CD8-positive, alpha-beta memory T cell (primary cell): Measurements from ENCODE around the gene DCP1A. TPM values are rescaled to one million over a fixed set of nuclear protein-coding genes. Genes with fewer than 3 reads are reported as not detected.
A peak's percentile ranks its signal among the peaks of the same experiment; 100 is the strongest.
"Not testable (repeated sequence)": the region's sequence is repeated elsewhere in the genome, so short reads cannot be mapped to it uniquely, and the experiment has no call there.

ENCODE experiments used
- CTCF ChIA-PET: fragments of 350-600 bp; sonication (Branson Sonifier 250); formaldehyde crosslinking; loops from one replicate; lab custom pipeline; 2021; ENCODE audit warnings: antibody characterized with exemption; lab: Charles Lee
- POLR2A ChIA-PET: fragments of 350-600 bp; sonication (Branson Sonifier 250); formaldehyde crosslinking; loops from one replicate; lab custom pipeline; 2021; ENCODE audit warnings: antibody characterized with exemption; lab: Charles Lee
- DNase-seq, 5 donors: peaks; one replicate each; pipeline versions ENCODE4 v3.0.0 to v3.0.0-alpha.2; 2020 to 2022; ENCODE audit warnings: mixed read lengths in 1 of 5
- H3K27ac ChIP-seq: one replicate; pipeline ENCODE4 v1.7.0; 2013; ENCODE audit warnings: low read depth, mild to moderate bottlenecking, low read length, moderate library complexity
- H3K27me3 ChIP-seq: 2 replicates; pipeline ENCODE4 v1.7.0; 2013; ENCODE audit warnings: low read length, mild to moderate bottlenecking; ENCODE audit not compliant: insufficient read depth, poor library complexity, severe bottlenecking
- H3K36me3 ChIP-seq: 2 replicates; pipeline ENCODE4 v1.7.0; 2013; ENCODE audit warnings: mild to moderate bottlenecking, low read length, moderate library complexity; ENCODE audit not compliant: insufficient read depth
- H3K4me1 ChIP-seq: 2 replicates; pipeline ENCODE4 v1.7.0; 2013; ENCODE audit warnings: mild to moderate bottlenecking, low read length, moderate library complexity; ENCODE audit not compliant: insufficient read depth
- H3K4me3 ChIP-seq: 2 replicates; pipeline ENCODE4 v1.7.0; 2013; ENCODE audit warnings: mild to moderate bottlenecking, low read length
- H3K9me3 ChIP-seq: 2 replicates; pipeline ENCODE4 v1.7.0; 2013; ENCODE audit warnings: mild to moderate bottlenecking, low read length
- H3K27ac Mint-ChIP-seq, 8 donors: one replicate each; pipeline ENCODE4 v1.8.0; 2020 to 2021; ENCODE audit warnings: mixed read lengths in 8 of 8, mild to moderate bottlenecking in 6 of 8, inconsistent platforms in 3 of 8, moderate library complexity in 3 of 8
- H3K27me3 Mint-ChIP-seq, 2 donors: one replicate each; pipeline ENCODE4 v1.8.0; 2020 to 2021; ENCODE audit warnings: mixed read lengths in 2 of 2, mild to moderate bottlenecking in 1 of 2, moderate library complexity in 1 of 2
- H3K36me3 Mint-ChIP-seq, 3 donors: one replicate each; pipeline ENCODE4 v1.8.0; 2020 to 2021; ENCODE audit warnings: mixed read lengths in 3 of 3, inconsistent platforms in 1 of 3, mild to moderate bottlenecking in 1 of 3
- H3K4me1 Mint-ChIP-seq, 3 donors: one replicate each; pipeline ENCODE4 v1.8.0; 2020 to 2021; ENCODE audit warnings: mixed read lengths in 3 of 3, inconsistent platforms in 1 of 3, mild to moderate bottlenecking in 1 of 3
- H3K4me3 Mint-ChIP-seq, 7 donors: one replicate each; pipeline ENCODE4 v1.8.0; 2020 to 2021; ENCODE audit warnings: mixed read lengths in 7 of 7, mild to moderate bottlenecking in 6 of 7, moderate library complexity in 4 of 7, inconsistent platforms in 2 of 7
- H3K9me3 Mint-ChIP-seq, 5 donors: one replicate each; pipeline ENCODE4 v1.8.0; 2020 to 2022; ENCODE audit warnings: mixed read lengths in 5 of 5, mild to moderate bottlenecking in 3 of 5, moderate library complexity in 2 of 5, inconsistent platforms in 1 of 5
- polyA plus RNA-seq: library from polyadenylated mRNA; unstranded; fragments of 300-500 nt; fragmentation: Illumina TruSeq; gene quantifications from one replicate; pipeline ENCODE4 v1.2.3, GENCODE V29; 2021
- total RNA-seq, 2 experiments: library from RNA; stranded (reverse); gene quantifications; one replicate each; pipeline ENCODE4 v1.2.3, GENCODE V29; 2021

Gene DCP1A
- total and polyA plus RNA-seq, 3 experiments from 2014 or later: 40.1 to 82.4 (median 40.2) TPM

DNA sequence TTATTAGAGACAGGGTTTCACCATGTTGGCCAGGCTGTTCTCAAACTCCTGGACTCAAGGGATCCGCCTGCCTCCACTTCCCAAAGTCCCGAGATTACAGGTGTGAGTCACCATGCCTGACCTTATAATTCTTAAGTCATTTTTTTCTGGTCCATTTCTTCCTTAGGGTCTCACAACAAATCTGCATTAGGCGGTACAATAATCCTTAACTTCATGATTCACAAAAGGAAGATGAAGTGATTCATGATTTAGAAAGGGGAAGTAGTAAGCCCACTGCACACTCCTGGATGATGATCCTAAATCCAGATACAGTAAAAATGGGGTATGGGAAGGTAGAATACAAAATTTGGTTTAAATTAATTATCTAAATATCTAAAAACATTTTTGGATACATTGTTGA is 46.5 kb downstream of the DCP1A start:
- Histone ChIP-seq H3K9me3 (no peaks in the 10 kb centered on the region), H3K36me3 (peaks cover 21% of the 10 kb centered on the region), H3K27ac (no peak overlapping the region), H3K4me3 (no peak overlapping the region), H3K4me1 (no peaks in the 10 kb centered on the region), H3K27me3 (no peaks in the 10 kb centered on the region)
- POLR2A ChIA-PET: no interaction called here
- Mint-ChIP-seq H3K36me3 (peaks cover 0 to 64% (median 17%) of the 10 kb centered on the region in 3 donors), H3K27ac (no peak overlapping the region), H3K27me3 (no peaks in the 10 kb centered on the region), H3K4me1 (peaks cover 4 to 6% (median 5%) of the 10 kb centered on the region in 3 donors), H3K9me3 (no peaks in the 10 kb centered on the region), H3K4me3 (no peak overlapping the region)
- DNase-seq: no peak
- CTCF ChIA-PET: interaction anchor here (1.9 to 2.1 kb wide), 2 partner anchors 9 to 410 kb away, joined by 4 to 6 read pairs; no protein-coding TSS in a partner anchor

DNA sequence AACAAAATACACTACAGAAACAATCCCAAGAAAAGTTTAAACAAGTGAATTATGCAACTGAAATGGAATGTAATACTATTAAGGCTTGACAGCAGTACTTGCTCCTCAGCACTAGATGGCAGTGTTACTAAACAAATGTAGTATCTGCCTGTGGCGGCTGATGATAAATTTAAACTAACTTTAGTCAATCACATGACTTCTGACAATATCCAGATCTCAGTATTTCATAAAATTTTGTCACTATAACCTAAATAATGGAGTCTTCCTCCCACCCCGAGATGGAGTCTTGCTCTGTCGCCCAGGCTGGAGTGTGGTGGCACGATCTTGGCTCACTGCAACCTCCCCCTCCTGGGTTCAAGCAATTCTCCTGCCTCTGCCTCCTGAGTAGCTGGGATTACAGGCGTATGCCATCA is 47.7 kb downstream of the DCP1A start:
- H3K36me3 ChIP-seq: peaks cover 21% of the 10 kb centered on the region
- H3K27ac ChIP-seq, H3K4me1 ChIP-seq, H3K27me3 Mint-ChIP-seq, H3K9me3 Mint-ChIP-seq, H3K27me3 ChIP-seq, H3K4me3 ChIP-seq, POLR2A ChIA-PET, H3K4me3 Mint-ChIP-seq, H3K4me1 Mint-ChIP-seq, H3K9me3 ChIP-seq: not testable (repeated sequence)
- peak overlapping the region in 2 of 8 donors; percentile 6 to 59 for H3K27ac Mint-ChIP-seq
- DNase-seq: peak in 2 of 5 donors; percentile 28 to 49
- peaks cover 0 to 67% (median 16%) of the 10 kb centered on the region in 3 donors for H3K36me3 Mint-ChIP-seq
- CTCF ChIA-PET: interaction anchor here (1.1 to 2.1 kb wide), 3 partner anchors 10 to 411 kb away, joined by 4 to 6 read pairs (median 5); no protein-coding TSS in a partner anchor

DNA sequence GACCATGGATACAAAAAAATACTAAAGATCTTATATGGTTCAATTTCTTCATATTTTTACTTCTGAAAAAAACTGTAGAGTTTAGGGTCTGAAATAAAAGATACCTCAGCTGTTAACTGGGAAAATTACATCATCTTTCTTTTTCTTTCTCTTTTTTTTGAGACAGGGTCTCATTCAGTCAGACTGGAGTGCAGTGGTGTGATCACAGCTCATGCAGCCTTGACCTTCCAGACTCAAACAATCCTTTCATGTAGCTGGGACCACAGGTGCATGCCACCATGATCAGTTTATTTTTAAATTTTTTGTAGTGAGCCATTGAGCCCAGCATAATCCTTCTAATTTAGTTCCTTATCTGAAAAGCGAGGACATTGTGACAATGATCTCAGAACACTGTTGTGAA is 51.9 kb downstream of the DCP1A start:
- Histone ChIP-seq H3K36me3 (peaks cover 24% of the 10 kb centered on the region), H3K4me3 (no peak overlapping the region), H3K27ac (no peak overlapping the region), H3K27me3 (no peaks in the 10 kb centered on the region), H3K4me1 (no peaks in the 10 kb centered on the region), H3K9me3 (no peaks in the 10 kb centered on the region)
- Mint-ChIP-seq H3K9me3 (no peaks in the 10 kb centered on the region), H3K27ac (no peak overlapping the region), H3K4me1 (peaks cover 5 to 6% (median 6%) of the 10 kb centered on the region in 3 donors), H3K36me3 (peaks cover 0 to 72% (median 12%) of the 10 kb centered on the region in 3 donors), H3K4me3 (no peak overlapping the region), H3K27me3 (no peaks in the 10 kb centered on the region)
- no peak for DNase-seq
- POLR2A ChIA-PET: no interaction called here
- CTCF ChIA-PET: no interaction called here

DNA sequence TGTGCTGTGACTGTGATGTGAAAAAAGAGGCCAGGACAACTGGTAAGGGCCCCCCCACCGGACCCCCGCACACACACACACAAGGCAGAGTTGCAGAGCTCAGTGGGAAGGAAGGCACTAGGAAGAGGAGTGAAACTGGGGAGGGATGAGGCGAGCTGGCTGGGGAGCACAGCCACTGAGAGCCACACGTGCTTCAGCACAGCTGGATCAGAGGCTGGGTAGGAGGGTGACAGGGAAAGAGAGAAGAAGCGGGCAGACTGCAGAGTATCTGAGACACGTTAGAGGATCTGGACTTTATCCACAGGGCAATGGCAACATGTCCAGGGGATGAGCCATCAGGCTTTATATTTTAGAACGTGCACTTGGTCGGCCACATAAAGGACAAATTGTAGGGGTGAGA is 53.5 kb downstream of the DCP1A start:
- H3K4me1 Mint-ChIP-seq: peaks cover 0 to 2% (median 0%) of the 10 kb centered on the region in 3 donors
- CTCF ChIA-PET: no interaction called here

DNA sequence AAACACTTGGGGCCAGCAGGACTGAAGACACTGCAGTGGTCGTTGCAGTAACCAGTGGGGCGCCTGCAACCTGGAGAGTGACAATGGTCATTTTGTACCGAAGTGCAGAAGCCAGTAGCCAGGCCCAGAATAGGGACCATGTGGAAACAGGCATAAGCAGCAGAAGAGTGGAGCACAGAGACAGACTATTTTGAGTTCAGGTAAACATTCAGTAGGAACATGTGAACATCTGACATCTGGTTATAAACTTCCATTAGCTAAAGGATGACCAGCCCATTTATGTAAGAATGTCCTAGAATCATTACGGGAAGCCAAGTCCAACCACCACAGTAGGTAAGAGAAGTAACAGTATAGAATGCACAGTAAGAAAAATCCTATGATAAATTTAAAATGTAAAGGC is 59.1 kb downstream of the DCP1A start:
- Histone ChIP-seq H3K27me3 (no peaks in the 10 kb centered on the region), H3K27ac (no peak overlapping the region), H3K36me3 (peaks cover 19% of the 10 kb centered on the region), H3K4me3 (no peak overlapping the region), H3K9me3 (no peaks in the 10 kb centered on the region), H3K4me1 (no peaks in the 10 kb centered on the region)
- H3K27ac Mint-ChIP-seq: peak overlapping the region in 1 of 8 donors; percentile 80
- no peaks in the 10 kb centered on the region for H3K9me3 Mint-ChIP-seq
- peaks cover 6 to 83% (median 21%) of the 10 kb centered on the region in 3 donors for H3K36me3 Mint-ChIP-seq
- peak overlapping the region in 1 of 7 donors; percentile 36 for H3K4me3 Mint-ChIP-seq
- DNase-seq: no peak
- ChIA-PET CTCF (interaction anchor here (1.2 kb wide), 1 partner anchor 11 kb away, joined by 5 read pairs; no protein-coding TSS in a partner anchor), POLR2A (no interaction called here)
- H3K4me1 Mint-ChIP-seq: no peaks in the 10 kb centered on the region
- no peaks in the 10 kb centered on the region for H3K27me3 Mint-ChIP-seq

More for the DNA sequence above, 53.5 kb downstream of the DCP1A start:
- Mint-ChIP-seq H3K27me3 (no peaks in the 10 kb centered on the region), H3K4me3 (no peak overlapping the region), H3K9me3 (no peaks in the 10 kb centered on the region), H3K36me3 (peaks cover 0 to 72% (median 14%) of the 10 kb centered on the region in 3 donors), H3K27ac (peak overlapping the region in 2 of 8 donors; percentile 26 to 73)
- H3K27me3 ChIP-seq: no peaks in the 10 kb centered on the region
- H3K36me3 ChIP-seq: peaks cover 19% of the 10 kb centered on the region
- DNase-seq: no peak
- no peaks in the 10 kb centered on the region for H3K4me1 ChIP-seq
- H3K9me3 ChIP-seq: no peaks in the 10 kb centered on the region
- no peak overlapping the region for H3K4me3 ChIP-seq
- no peak overlapping the region for H3K27ac ChIP-seq
- POLR2A ChIA-PET: no interaction called here

DNA sequence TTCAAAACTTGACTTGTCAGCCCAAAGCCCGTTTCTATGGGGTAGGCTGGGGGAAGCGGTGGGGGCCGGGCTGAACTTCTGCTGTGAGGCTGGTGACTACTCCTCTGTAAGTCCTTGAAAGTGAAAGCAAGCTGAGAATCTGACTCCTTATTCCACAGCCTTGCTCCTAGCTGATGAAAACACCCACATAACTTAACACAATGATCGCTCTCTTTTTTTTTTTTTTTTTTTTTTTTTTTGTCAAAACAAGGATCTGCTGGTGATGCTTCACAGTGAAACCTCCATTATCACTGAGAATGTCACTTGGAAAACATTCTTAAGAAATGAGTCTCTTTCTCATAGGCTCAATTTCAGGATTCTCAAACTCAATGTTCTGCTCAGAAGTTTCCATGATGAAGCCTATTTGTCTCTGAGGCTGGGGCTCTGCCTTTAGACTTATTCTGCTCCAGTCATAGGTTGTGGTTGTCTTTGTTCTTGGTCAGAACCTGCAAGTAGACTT is 60.2 kb downstream of the DCP1A start:
- H3K9me3 Mint-ChIP-seq: no peaks in the 10 kb centered on the region
- H3K4me3 Mint-ChIP-seq: no peak overlapping the region
- no peaks in the 10 kb centered on the region for H3K4me1 Mint-ChIP-seq
- H3K27ac Mint-ChIP-seq: no peak overlapping the region
- Histone ChIP-seq H3K36me3 (peaks cover 13% of the 10 kb centered on the region), H3K4me3 (no peak overlapping the region), H3K27ac (no peak overlapping the region), H3K9me3 (no peaks in the 10 kb centered on the region), H3K27me3 (no peaks in the 10 kb centered on the region), H3K4me1 (no peaks in the 10 kb centered on the region)
- peaks cover 6 to 80% (median 21%) of the 10 kb centered on the region in 3 donors for H3K36me3 Mint-ChIP-seq
- DNase-seq: no peak
- no peaks in the 10 kb centered on the region for H3K27me3 Mint-ChIP-seq
- ChIA-PET CTCF (no interaction called here), POLR2A (interaction anchor here (0.7 kb wide), 1 partner anchor 1601 kb away, joined by 4 read pairs; no protein-coding TSS in a partner anchor)

DNA sequence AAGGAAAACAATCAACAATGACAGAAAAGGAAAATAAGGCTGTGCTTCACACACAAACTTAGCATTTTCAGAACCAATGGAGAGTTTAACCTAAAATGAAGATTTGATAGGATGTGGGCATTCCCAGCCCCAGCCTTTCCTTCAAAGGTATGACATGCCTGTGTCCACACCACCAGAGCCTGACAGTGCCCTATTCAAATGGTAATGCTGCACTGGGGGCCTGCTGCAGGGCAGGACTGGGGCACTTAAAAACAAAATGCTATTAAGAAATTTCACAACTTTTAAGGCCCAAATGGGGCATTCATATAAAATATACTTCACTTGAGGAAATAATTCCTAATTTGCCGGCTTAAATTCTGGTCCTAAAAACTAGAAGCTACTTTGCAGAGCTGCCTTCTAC is 60.6 kb downstream of the DCP1A start:
- Mint-ChIP-seq H3K27me3 (no peaks in the 10 kb centered on the region), H3K4me3 (no peak overlapping the region), H3K9me3 (no peaks in the 10 kb centered on the region), H3K36me3 (peaks cover 6 to 76% (median 21%) of the 10 kb centered on the region in 3 donors), H3K4me1 (no peaks in the 10 kb centered on the region), H3K27ac (no peak overlapping the region)
- no peak for DNase-seq
- Histone ChIP-seq H3K4me3 (no peak overlapping the region), H3K27me3 (no peaks in the 10 kb centered on the region), H3K27ac (no peak overlapping the region), H3K36me3 (peaks cover 9% of the 10 kb centered on the region), H3K4me1 (no peaks in the 10 kb centered on the region), H3K9me3 (no peaks in the 10 kb centered on the region)
- CTCF ChIA-PET: no interaction called here
- POLR2A ChIA-PET: interaction anchor here (0.7 kb wide), 1 partner anchor 1600 kb away, joined by 4 read pairs; no protein-coding TSS in a partner anchor

DNA sequence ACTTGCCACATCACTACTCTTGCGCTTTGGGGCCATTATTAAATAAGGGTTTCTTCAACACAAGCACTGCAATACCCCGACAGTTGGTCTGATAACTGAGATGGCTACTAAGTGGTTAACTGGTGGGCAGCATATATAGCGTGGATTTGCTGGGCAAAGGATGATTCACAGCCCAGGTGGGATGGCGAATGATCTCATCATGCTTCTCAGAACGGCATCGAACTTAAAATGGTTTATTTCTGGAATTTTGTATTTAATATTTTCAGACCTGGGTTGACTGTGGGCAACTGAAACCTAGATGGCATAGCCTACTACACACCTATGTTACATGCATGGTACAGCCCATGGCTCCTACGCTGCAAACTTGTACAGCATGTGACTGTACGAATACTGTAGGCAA is 64.8 kb downstream of the DCP1A start:
- POLR2A ChIA-PET: no interaction called here
- no peaks in the 10 kb centered on the region for H3K27me3 Mint-ChIP-seq

More for the DNA sequence above, 64.8 kb downstream of the DCP1A start:
- Histone ChIP-seq H3K27me3 (no peaks in the 10 kb centered on the region), H3K4me1 (no peaks in the 10 kb centered on the region), H3K36me3 (peaks cover 9% of the 10 kb centered on the region), H3K9me3 (no peaks in the 10 kb centered on the region), H3K27ac (no peak overlapping the region), H3K4me3 (no peak overlapping the region)
- Mint-ChIP-seq H3K9me3 (no peaks in the 10 kb centered on the region), H3K36me3 (peaks cover 0 to 47% (median 11%) of the 10 kb centered on the region in 3 donors), H3K4me1 (no peaks in the 10 kb centered on the region), H3K4me3 (no peak overlapping the region), H3K27ac (no peak overlapping the region)
- CTCF ChIA-PET: no interaction called here
- no peak for DNase-seq
